Measurements from ENCODE around the gene E2F1. TPM values are rescaled to one million over a fixed set of nuclear protein-coding genes. Genes with fewer than 3 reads are reported as not detected.

The E2F1 gene
- total and polyA plus RNA-seq, 2 experiments from 2014 or later: 21.2 to 61.4 TPM

- Histone ChIP-seq H3K36me3 (peaks cover 9% of the 10 kb centered on the region), H3K9me3 (ENCODE audit: low read depth) (no peaks in the 10 kb centered on the region), H3K4me1 (ENCODE audit: low read depth) (peaks cover 27% of the 10 kb centered on the region), H3K27me3 (no peaks in the 10 kb centered on the region), H3K4me3 (peak overlapping the region; percentile 85), H3K27ac (peak overlapping the region; percentile 80)
- DNase-seq (ENCODE audit: low read depth in 1 of 2, low spot score in 1 of 2): no peak
- no peak for TF ChIP-seq CTCF (IDR thresholded peaks at IDR 0.05; ENCODE audit: low read depth, low read length)
Measured at GRCh38 chr20:33673410-33674293, 12.5 kb downstream of the E2F1 start.

GRCh38 chr20:33673114-33673409 lies 13.1 kb downstream of the E2F1 start:
- no peaks in the 10 kb centered on the region for H3K27me3 ChIP-seq
- no peak for TF ChIP-seq CTCF (IDR thresholded peaks at IDR 0.05; ENCODE audit: low read depth, low read length)
- H3K9me3 ChIP-seq (ENCODE audit: low read depth): no peaks in the 10 kb centered on the region
- H3K36me3 ChIP-seq: peaks cover 13% of the 10 kb centered on the region
- peaks cover 27% of the 10 kb centered on the region for H3K4me1 ChIP-seq (ENCODE audit: low read depth)
- DNase-seq (ENCODE audit: low read depth in 1 of 2, low spot score in 1 of 2): no peak
- H3K27ac ChIP-seq: no peak overlapping the region
- peak overlapping the region; percentile 85 for H3K4me3 ChIP-seq

GRCh38 chr20:33672426-33673113 lies 13.6 kb downstream of the E2F1 start:
- peak overlapping the region; percentile 85 for H3K4me3 ChIP-seq
- peaks cover 13% of the 10 kb centered on the region for H3K36me3 ChIP-seq
- H3K27ac ChIP-seq: no peak overlapping the region
- H3K27me3 ChIP-seq: no peaks in the 10 kb centered on the region
- DNase-seq (ENCODE audit: low read depth in 1 of 2, low spot score in 1 of 2): peak in 1 of 2 donors; percentile 21
- no peak for TF ChIP-seq CTCF (IDR thresholded peaks at IDR 0.05; ENCODE audit: low read depth, low read length)
- H3K9me3 ChIP-seq (ENCODE audit: low read depth): no peaks in the 10 kb centered on the region
- H3K4me1 ChIP-seq (ENCODE audit: low read depth): peaks cover 27% of the 10 kb centered on the region

- Histone ChIP-seq H3K36me3 (peaks cover 13% of the 10 kb centered on the region), H3K9me3 (ENCODE audit: low read depth) (no peaks in the 10 kb centered on the region), H3K27ac (no peak overlapping the region), H3K4me3 (no peak overlapping the region), H3K27me3 (no peaks in the 10 kb centered on the region), H3K4me1 (ENCODE audit: low read depth) (peaks cover 27% of the 10 kb centered on the region)
- no peak for TF ChIP-seq CTCF (IDR thresholded peaks at IDR 0.05; ENCODE audit: low read depth, low read length)
- peak in 1 of 2 donors; percentile 58 for DNase-seq (ENCODE audit: low read depth in 1 of 2, low spot score in 1 of 2)
Measured at GRCh38 chr20:33671573-33672288, 14.5 kb downstream of the E2F1 start.

GRCh38 chr20:33670715-33671499 lies 15.3 kb downstream of the E2F1 start:
- DNase-seq (ENCODE audit: low read depth in 1 of 2, low spot score in 1 of 2): no peak
- no peak overlapping the region for H3K4me3 ChIP-seq
- no peaks in the 10 kb centered on the region for H3K9me3 ChIP-seq (ENCODE audit: low read depth)
- H3K36me3 ChIP-seq: peaks cover 13% of the 10 kb centered on the region
- no peaks in the 10 kb centered on the region for H3K27me3 ChIP-seq
- no peak for TF ChIP-seq CTCF (IDR thresholded peaks at IDR 0.05; ENCODE audit: low read depth, low read length)
- peaks cover 32% of the 10 kb centered on the region for H3K4me1 ChIP-seq (ENCODE audit: low read depth)
- H3K27ac ChIP-seq: no peak overlapping the region
